ENCODE results near the gene GGTA1.
A peak's percentile ranks its signal among the peaks of the same experiment; 100 is the strongest.

The GGTA1 gene

GRCh38 chr9:121532881-121533280, 33.2 kb upstream of the GGTA1 start:
- Histone ChIP-seq H2BK12ac (ENCODE audit: low read length in 2 of 2) (no peak overlapping the region), H3K23ac (ENCODE audit: low read length in 2 of 2) (no peak overlapping the region), H3K4me3 (ENCODE audit: insufficient read depth in 1 of 2, low read depth in 1 of 2, low read length in 2 of 2) (no peak overlapping the region), H2BK5ac (ENCODE audit: low read depth, low read length, poor library complexity, severe bottlenecking) (no peak overlapping the region), H2AK5ac (ENCODE audit: low read length, severe bottlenecking) (no peak overlapping the region), H3K9me3 (ENCODE audit: control insufficient read depth, low read length) (no peaks in the 10 kb centered on the region), H3K9ac (ENCODE audit: low read length) (no peak overlapping the region), H2AFZ (ENCODE audit: low read depth, low read length) (no peak overlapping the region), H3K4me2 (ENCODE audit: low read length, poor library complexity, severe bottlenecking) (no peak overlapping the region), H3K18ac (ENCODE audit: low read depth in 1 of 2, low read length in 2 of 2) (no peak overlapping the region), H2BK120ac (ENCODE audit: low read depth, low read length) (no peak overlapping the region), H2BK15ac (ENCODE audit: low read depth, poor library complexity, severe bottlenecking) (no peak overlapping the region), H3K79me1 (replicated peaks; ENCODE audit: low read length, poor library complexity, severe bottlenecking) (no peaks in the 10 kb centered on the region), H3K36me3 (ENCODE audit: control insufficient read depth in 1 of 2, insufficient read depth in 2 of 2, low read depth in 1 of 2, low read length in 2 of 2) (no peaks in the 10 kb centered on the region), H3K14ac (ENCODE audit: low read length in 2 of 2) (no peak overlapping the region), H3K4me1 (ENCODE audit: control insufficient read depth, insufficient read depth, low read depth, low read length) (peaks cover 3% of the 10 kb centered on the region), H3K27me3 (ENCODE audit: control insufficient read depth in 1 of 2, insufficient read depth in 1 of 2, low read length in 2 of 2) (peaks cover 0 to 7% of the 10 kb centered on the region in 2 experiments), H3K4ac (ENCODE audit: low read depth in 1 of 2, low read length in 2 of 2) (no peak overlapping the region), H4K91ac (ENCODE audit: low read length) (no peak overlapping the region), H3K27ac (ENCODE audit: low read length, poor library complexity, severe bottlenecking) (no peak overlapping the region), H4K8ac (ENCODE audit: low read length) (no peak overlapping the region)
- WGBS = 94% methylated on average over 5 of the region's 5 CpGs
- no peak for DNase-seq

DNA sequence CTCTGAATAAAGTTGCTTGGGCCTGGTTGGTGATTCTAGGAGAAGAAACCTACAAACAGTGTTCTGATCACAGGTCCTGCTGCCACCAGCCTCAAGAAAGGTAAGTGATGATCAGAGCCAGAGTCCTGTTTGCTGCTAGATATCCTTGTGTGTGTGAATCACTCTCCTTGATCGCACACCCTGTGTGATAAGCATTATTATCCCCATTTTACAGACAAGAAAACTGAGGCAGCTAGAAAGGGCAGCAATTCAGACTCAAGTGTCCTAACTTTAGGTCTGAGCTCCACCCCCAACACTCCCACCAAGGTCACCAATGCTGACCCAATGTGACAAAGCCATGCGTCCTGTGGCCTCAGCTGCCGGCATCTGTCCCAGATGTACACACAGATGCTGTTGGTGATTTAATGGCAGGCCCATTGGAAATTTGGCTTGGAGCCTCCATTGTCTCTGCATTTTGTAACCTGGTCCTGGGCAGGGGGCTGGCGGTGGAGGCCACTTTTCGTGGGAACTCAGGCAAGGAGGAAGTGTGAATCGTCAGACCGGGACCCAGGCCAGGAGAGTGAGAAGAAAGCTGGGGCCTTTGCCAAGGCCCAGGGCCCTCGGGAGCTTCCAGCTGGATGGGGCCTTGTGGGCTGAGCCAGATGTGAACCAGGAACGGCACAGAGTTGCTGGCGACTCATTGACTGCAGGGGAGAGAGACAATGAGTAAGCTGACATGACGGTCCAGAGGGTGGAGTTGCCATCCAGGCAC, 29.8 kb upstream of the GGTA1 start:
- Histone ChIP-seq H2BK15ac (ENCODE audit: low read depth, poor library complexity, severe bottlenecking) (no peak overlapping the region), H2AK5ac (ENCODE audit: low read length, severe bottlenecking) (no peak overlapping the region), H3K27me3 (ENCODE audit: control insufficient read depth in 1 of 2, insufficient read depth in 1 of 2, low read length in 2 of 2) (peaks cover 0 to 7% of the 10 kb centered on the region in 2 experiments), H3K27ac (ENCODE audit: low read length, poor library complexity, severe bottlenecking) (no peak overlapping the region), H3K9me3 (ENCODE audit: control insufficient read depth, low read length) (no peaks in the 10 kb centered on the region), H3K4me1 (ENCODE audit: control insufficient read depth, insufficient read depth, low read depth, low read length) (peaks cover 3% of the 10 kb centered on the region), H3K18ac (ENCODE audit: low read depth in 1 of 2, low read length in 2 of 2) (no peak overlapping the region), H2BK120ac (ENCODE audit: low read depth, low read length) (no peak overlapping the region), H3K4me3 (ENCODE audit: insufficient read depth in 1 of 2, low read depth in 1 of 2, low read length in 2 of 2) (no peak overlapping the region), H3K36me3 (ENCODE audit: control insufficient read depth in 1 of 2, insufficient read depth in 2 of 2, low read depth in 1 of 2, low read length in 2 of 2) (no peaks in the 10 kb centered on the region), H2AFZ (ENCODE audit: low read depth, low read length) (peak overlapping the region; percentile 20), H4K91ac (ENCODE audit: low read length) (no peak overlapping the region), H3K79me1 (replicated peaks; ENCODE audit: low read length, poor library complexity, severe bottlenecking) (no peaks in the 10 kb centered on the region), H2BK12ac (ENCODE audit: low read length in 2 of 2) (no peak overlapping the region), H2BK5ac (ENCODE audit: low read depth, low read length, poor library complexity, severe bottlenecking) (no peak overlapping the region), H3K23ac (ENCODE audit: low read length in 2 of 2) (no peak overlapping the region), H3K4ac (ENCODE audit: low read depth in 1 of 2, low read length in 2 of 2) (no peak overlapping the region), H3K9ac (ENCODE audit: low read length) (peak overlapping the region; percentile 10), H3K14ac (ENCODE audit: low read length in 2 of 2) (no peak overlapping the region), H4K8ac (ENCODE audit: low read length) (peak overlapping the region; percentile 66), H3K4me2 (ENCODE audit: low read length, poor library complexity, severe bottlenecking) (no peak overlapping the region)
- DNase-seq = peak; percentile 63
- 47% methylated on average over 11 of the region's 11 CpGs for WGBS

DNA sequence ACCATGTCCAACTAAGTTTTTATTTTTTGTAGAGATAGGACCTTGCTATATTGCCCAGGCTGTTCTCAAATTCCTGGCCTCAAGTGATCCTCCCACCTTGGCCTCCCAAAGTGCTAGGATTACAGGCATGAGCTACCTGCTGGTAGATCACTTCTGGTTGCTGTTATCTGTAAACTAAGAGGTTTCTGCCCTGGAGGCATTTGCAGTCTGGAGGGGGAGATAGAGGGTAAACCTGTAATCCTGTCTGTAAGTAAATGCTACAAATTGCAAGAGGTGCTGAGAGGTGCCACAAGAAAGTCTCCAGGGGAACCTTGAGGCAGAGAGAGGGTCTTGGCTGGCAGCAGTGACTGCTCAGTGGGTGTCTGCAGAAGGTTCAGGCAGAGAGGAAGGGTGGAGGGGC, 29.0 kb upstream of the GGTA1 start:
- Histone ChIP-seq H3K27me3 (ENCODE audit: control insufficient read depth in 1 of 2, insufficient read depth in 1 of 2, low read length in 2 of 2) (peaks cover 0 to 5% of the 10 kb centered on the region in 2 experiments), H2BK12ac (ENCODE audit: low read length in 2 of 2) (no peak overlapping the region), H3K4me3 (ENCODE audit: insufficient read depth in 1 of 2, low read depth in 1 of 2, low read length in 2 of 2) (no peak overlapping the region), H3K9ac (ENCODE audit: low read length) (no peak overlapping the region), H3K36me3 (ENCODE audit: control insufficient read depth in 1 of 2, insufficient read depth in 2 of 2, low read depth in 1 of 2, low read length in 2 of 2) (no peaks in the 10 kb centered on the region), H4K91ac (ENCODE audit: low read length) (no peak overlapping the region), H3K4me1 (ENCODE audit: control insufficient read depth, insufficient read depth, low read depth, low read length) (peaks cover 3% of the 10 kb centered on the region), H3K79me1 (replicated peaks; ENCODE audit: low read length, poor library complexity, severe bottlenecking) (no peaks in the 10 kb centered on the region), H3K23ac (ENCODE audit: low read length in 2 of 2) (no peak overlapping the region), H2BK15ac (ENCODE audit: low read depth, poor library complexity, severe bottlenecking) (no peak overlapping the region), H3K4ac (ENCODE audit: low read depth in 1 of 2, low read length in 2 of 2) (no peak overlapping the region), H3K9me3 (ENCODE audit: control insufficient read depth, low read length) (no peaks in the 10 kb centered on the region), H2BK120ac (ENCODE audit: low read depth, low read length) (no peak overlapping the region), H2BK5ac (ENCODE audit: low read depth, low read length, poor library complexity, severe bottlenecking) (no peak overlapping the region), H2AK5ac (ENCODE audit: low read length, severe bottlenecking) (no peak overlapping the region), H3K14ac (ENCODE audit: low read length in 2 of 2) (no peak overlapping the region), H3K27ac (ENCODE audit: low read length, poor library complexity, severe bottlenecking) (no peak overlapping the region), H2AFZ (ENCODE audit: low read depth, low read length) (no peak overlapping the region), H3K4me2 (ENCODE audit: low read length, poor library complexity, severe bottlenecking) (no peak overlapping the region), H3K18ac (ENCODE audit: low read depth in 1 of 2, low read length in 2 of 2) (no peak overlapping the region), H4K8ac (ENCODE audit: low read length) (no peak overlapping the region)
- DNase-seq = no peak

DNA sequence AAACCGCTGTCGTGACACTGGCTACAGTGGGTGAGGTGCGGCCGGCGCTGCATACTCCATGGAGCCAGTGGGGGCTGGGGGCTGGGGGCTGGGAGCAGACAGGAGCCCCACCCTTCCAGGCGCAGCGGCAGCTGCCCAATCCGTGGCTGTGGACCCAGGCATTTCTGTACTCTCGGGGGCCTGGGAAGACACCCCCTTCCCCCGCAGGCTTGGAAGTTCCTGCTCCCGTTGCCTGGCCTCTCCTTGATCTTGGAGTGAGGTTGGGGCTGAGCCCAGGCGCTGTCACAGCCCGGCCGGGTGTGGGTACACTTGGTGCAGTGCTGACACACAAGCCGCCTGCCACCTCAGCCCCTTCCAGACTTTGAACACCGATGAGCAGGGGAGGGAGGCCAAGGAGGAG, 27.7 kb upstream of the GGTA1 start:
- DNase-seq = no peak
- H4K91ac ChIP-seq (ENCODE audit: low read length) = no peak overlapping the region
- H3K18ac ChIP-seq (ENCODE audit: low read depth in 1 of 2, low read length in 2 of 2) = no peak overlapping the region
- H2BK5ac ChIP-seq (ENCODE audit: low read depth, low read length, poor library complexity, severe bottlenecking) = no peak overlapping the region
- no peaks in the 10 kb centered on the region for H3K9me3 ChIP-seq (ENCODE audit: control insufficient read depth, low read length)
- H3K36me3 ChIP-seq (ENCODE audit: control insufficient read depth in 1 of 2, insufficient read depth in 2 of 2, low read depth in 1 of 2, low read length in 2 of 2) = no peaks in the 10 kb centered on the region
- no peak overlapping the region for H3K4ac ChIP-seq (ENCODE audit: low read depth in 1 of 2, low read length in 2 of 2)
- no peaks in the 10 kb centered on the region for H3K79me1 ChIP-seq (replicated peaks; ENCODE audit: low read length, poor library complexity, severe bottlenecking)
- H3K4me2 ChIP-seq (ENCODE audit: low read length, poor library complexity, severe bottlenecking) = no peak overlapping the region
- H2AK5ac ChIP-seq (ENCODE audit: low read length, severe bottlenecking) = no peak overlapping the region
- no peak overlapping the region for H3K4me3 ChIP-seq (ENCODE audit: insufficient read depth in 1 of 2, low read depth in 1 of 2, low read length in 2 of 2)
- no peak overlapping the region for H2BK120ac ChIP-seq (ENCODE audit: low read depth, low read length)
- H3K27me3 ChIP-seq (ENCODE audit: control insufficient read depth in 1 of 2, insufficient read depth in 1 of 2, low read length in 2 of 2) = no peaks in the 10 kb centered on the region
- H3K9ac ChIP-seq (ENCODE audit: low read length) = no peak overlapping the region
- 94% methylated on average over 14 of the region's 16 CpGs for WGBS
- H3K23ac ChIP-seq (ENCODE audit: low read length in 2 of 2) = no peak overlapping the region
- no peak overlapping the region for H2BK12ac ChIP-seq (ENCODE audit: low read length in 2 of 2)
- H3K14ac ChIP-seq (ENCODE audit: low read length in 2 of 2) = no peak overlapping the region
- no peak overlapping the region for H3K27ac ChIP-seq (ENCODE audit: low read length, poor library complexity, severe bottlenecking)
- no peak overlapping the region for H2BK15ac ChIP-seq (ENCODE audit: low read depth, poor library complexity, severe bottlenecking)
- H3K4me1 ChIP-seq (ENCODE audit: control insufficient read depth, insufficient read depth, low read depth, low read length) = peaks cover 3% of the 10 kb centered on the region
- H4K8ac ChIP-seq (ENCODE audit: low read length) = no peak overlapping the region
- H2AFZ ChIP-seq (ENCODE audit: low read depth, low read length) = no peak overlapping the region

Measured in mesenchymal stem cell (in vitro differentiated cells and primary cell).